Placental epithelial cell (primary cell): Measurements from ENCODE around the gene CD48. TPM values are rescaled to one million over a fixed set of nuclear protein-coding genes. Genes with fewer than 3 reads are reported as not detected.

Experiments used
- total RNA-seq: library from RNA; depleted of rRNA; stranded (reverse); fragments of >200 nt; gene quantifications from 2 replicates; pipeline ENCODE4 v1.2.3, GENCODE V29; 2012

CD48 gene, protein sequence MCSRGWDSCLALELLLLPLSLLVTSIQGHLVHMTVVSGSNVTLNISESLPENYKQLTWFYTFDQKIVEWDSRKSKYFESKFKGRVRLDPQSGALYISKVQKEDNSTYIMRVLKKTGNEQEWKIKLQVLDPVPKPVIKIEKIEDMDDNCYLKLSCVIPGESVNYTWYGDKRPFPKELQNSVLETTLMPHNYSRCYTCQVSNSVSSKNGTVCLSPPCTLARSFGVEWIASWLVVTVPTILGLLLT
- total RNA-seq = not detected in 2 replicates

DNA sequence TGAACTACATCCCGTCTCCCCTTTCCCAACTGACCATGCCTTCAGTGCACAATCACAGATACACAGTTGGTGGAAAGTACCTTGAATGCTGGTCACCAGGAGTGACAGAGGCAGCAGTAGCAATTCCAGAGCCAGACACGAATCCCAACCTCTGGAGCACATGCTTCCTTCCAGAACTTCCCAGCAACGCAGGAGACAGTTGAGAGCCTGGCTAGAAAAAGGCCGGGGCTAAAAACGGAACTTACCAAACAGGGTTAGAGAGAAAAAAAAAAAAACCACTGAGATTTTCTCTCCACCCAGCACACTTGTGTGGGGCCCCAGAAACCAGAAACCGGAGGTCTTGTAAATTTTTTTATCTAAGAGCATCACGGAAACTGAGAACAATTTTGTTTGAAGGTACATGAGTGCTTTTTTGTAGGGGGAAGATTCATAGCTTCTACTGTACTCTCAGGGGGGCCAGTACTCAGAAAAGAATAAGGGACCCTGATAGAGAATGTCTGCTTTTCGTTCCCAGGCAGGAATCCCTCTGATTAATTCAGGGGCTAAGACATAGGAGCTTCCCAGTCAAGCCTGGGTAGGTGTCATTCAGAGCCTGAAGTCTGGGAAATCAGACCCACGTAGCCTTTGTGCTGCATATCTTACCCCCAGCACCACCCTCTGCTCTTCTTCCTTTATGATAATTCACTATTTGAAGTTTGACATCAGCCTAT lies at the start of gene CD48:
Gene CD48 (minus strand): TSS at position 221 of the 710 bp plus-strand sequence. CDS start 59 bp downstream, at position 162.

DNA sequence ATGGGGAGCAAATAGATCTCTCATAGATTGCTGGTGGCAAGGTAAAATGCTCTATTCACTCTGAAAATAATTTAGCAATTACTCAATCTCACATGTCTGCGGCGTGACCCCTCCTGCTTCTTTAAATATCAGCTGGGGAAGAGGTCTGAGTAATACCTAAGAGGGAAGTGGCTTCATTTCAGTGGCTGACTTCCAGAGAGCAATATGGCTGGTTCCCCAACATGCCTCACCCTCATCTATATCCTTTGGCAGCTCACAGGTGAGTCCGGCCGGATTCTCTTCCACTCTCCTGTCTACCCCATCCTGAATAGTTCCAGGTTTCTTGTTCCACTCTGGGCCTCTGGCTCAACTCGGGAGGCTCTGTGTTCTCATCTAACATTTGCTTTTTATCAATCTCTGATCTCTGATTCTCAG lies 27.5 kb upstream of the CD48 start, which contains the start of gene SLAMF7:
Gene SLAMF7 (plus strand): TSS at position 150 of the 414 bp plus-strand sequence. CDS start 55 bp downstream, at position 205.

DNA sequence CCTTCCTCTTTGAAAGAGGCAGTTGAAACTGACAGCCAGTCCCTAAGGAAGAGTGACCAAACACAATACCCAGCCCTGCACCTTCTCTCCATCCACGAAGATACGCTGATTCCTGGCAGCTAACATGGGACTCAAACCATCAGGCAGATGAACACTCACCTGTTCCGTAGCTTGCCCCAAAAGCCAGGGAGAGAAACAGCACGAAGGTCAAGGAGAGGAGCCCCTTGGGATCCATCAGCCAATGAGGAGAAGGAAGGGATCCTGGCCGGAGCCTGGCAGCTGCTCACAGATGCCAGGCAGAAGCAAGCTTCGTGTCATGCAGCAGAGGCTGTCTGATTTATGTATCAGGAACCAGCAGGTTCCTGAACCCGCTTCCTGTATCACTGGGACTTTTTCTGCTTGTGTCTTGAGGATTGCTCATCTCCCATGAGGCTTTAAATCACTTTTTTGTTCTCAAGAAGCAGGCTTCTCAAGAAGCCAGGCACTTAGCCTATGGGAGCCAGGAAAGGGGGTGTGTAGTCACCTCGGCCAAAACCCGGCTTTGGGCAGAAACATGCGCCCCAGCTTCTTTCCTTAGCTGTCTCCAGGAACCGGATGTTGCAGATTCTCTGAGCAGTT lies 64.8 kb downstream of the CD48 start, which contains the start of gene SLAMF1:
Gene SLAMF1 (minus strand): TSS at position 334 of the 618 bp plus-strand sequence. CDS start 99 bp downstream, at position 235.

Other genes with a start within 250 kb of the CD48 start
- gene SLAMF6, start 188.6 kb downstream of the CD48 start, total RNA-seq = not detected in 2 replicates
- gene CD84, start 132.3 kb downstream of the CD48 start, total RNA-seq = 0.39 TPM in 1 of 2 replicates, not detected in the other
- not detected in 2 replicates for gene SLAMF1, start 64.8 kb downstream of the CD48 start, total RNA-seq
- gene SLAMF7, start 27.4 kb upstream of the CD48 start, total RNA-seq = 0.11 TPM in 1 of 2 replicates, not detected in the other
- not detected in 2 replicates for gene LY9, start 84.4 kb upstream of the CD48 start, total RNA-seq
- gene CD244, start 151.1 kb upstream of the CD48 start, total RNA-seq = not detected in 2 replicates
- gene ITLN1, start 173.4 kb upstream of the CD48 start, total RNA-seq = 0.79 TPM in 1 of 2 replicates, not detected in the other
- not detected in 2 replicates for gene ITLN2, start 243.0 kb upstream of the CD48 start, total RNA-seq